ENCODE measurements around the gene SRSF5. TPM values are rescaled to one million over a fixed set of nuclear protein-coding genes. Genes with fewer than 3 reads are reported as not detected.
"Not testable (repeated sequence)": the region's sequence is repeated elsewhere in the genome, so short reads cannot be mapped to it uniquely, and the experiment has no call there.

Gene SRSF5
- total RNA-seq, 1 experiment from 2014 or later = 81.0 TPM

DNA sequence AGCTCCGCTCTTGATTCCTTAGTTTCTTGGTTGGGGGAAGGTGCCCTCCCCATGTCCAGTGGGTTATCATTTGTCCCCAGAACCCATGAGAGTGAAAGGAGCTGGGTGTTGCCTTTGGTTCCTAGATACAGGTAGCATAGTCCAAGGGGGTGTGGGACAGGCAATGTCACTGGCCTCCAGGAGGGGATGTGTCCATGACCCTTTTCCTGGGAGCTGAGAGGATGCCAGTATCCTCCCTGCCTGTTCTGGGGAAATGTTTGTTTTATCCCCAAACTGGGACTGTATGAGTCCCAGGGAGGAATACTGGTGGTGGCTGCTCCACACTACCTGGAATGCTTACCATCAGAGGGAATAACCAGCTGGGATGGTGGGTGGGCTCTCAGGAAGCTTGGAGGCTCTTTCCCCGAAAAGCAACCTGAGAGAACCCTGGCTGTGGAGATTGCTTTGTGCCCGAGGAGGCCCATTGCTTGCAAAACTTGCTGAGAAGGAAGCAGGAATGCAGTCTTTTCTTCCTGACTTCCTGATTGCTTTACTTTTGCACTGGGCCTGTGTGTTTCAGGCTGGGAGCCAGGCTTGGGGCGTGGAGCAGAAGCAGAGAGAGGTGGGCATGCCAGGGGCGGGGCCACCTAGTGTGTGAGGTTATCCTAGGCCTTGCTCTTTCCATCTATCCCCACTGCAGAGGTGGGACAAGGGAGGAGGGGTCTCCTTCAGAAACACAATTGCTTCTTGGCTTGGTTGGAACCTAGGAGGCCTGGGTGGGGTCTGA lies 30.8 kb downstream of the SRSF5 start:
- no peak for DNase-seq (ENCODE audit: low spot score)
- in situ Hi-C loops (cut with HindIII; ENCODE audit: low sequenced_read_pairs) = no loop called here

DNA sequence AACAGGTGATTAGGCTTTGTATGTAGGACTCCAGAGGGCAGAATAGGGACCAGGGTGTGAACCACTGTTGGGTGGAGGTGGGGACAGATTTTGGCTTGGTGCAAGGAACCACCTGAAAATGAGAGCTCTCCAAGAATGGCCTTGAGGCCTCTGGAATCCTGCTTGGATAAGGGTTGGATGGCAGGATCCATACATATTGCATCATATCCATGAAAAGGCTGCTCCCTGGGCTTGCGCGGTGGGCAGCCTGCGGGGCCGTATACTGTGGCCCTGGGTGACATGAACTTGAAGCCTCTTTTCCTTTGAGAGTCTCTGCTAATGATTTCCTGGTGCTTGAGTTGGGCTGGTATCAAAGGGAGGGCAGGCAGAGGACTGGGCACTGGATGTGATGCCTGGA lies 31.4 kb downstream of the SRSF5 start:
- in situ Hi-C loops (cut with HindIII; ENCODE audit: low sequenced_read_pairs) = no loop called here
- no peak for DNase-seq (ENCODE audit: low spot score)

DNA sequence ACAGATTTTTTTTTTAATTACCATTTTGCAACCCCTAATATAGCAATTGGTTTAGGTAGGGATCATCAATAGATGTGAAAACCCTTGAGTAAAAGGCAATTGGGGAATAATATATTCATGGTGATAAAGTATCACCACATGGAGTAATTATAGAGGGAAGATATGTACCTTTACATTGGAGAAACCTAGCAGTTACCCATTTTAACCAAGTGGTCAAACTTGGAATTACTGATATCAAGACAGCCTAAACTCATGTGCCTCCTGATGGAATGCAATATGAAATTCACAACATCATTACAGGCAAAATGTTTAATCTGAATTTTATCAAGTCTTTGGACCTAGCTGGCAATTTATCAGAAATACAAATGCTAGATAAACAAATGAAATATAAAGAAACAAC lies 36.8 kb downstream of the SRSF5 start:
- in situ Hi-C loops (cut with HindIII; ENCODE audit: low sequenced_read_pairs) = no loop called here
- DNase-seq (ENCODE audit: low spot score) = no peak

DNA sequence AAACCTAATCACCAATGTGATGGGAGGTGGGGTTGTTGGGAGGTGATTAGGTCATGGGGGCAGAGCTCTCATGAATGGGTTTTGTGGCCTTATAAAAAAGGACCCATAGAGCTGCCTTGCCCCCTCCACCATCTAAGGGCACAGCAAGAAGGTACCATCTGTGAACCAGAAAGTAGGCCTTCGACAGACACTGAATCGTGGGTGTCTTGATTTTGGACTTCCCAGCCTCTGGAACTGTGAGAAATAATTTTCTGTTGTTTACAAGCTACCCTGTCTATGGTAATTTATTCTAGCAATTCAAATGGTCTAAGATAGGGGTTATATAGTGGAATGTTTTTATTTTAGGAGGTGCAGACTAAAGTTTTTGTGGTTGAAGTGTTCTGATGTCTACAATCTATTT lies 38.0 kb downstream of the SRSF5 start:
- in situ Hi-C loops (cut with HindIII; ENCODE audit: low sequenced_read_pairs) = no loop called here
- no peak for DNase-seq (ENCODE audit: low spot score)

DNA sequence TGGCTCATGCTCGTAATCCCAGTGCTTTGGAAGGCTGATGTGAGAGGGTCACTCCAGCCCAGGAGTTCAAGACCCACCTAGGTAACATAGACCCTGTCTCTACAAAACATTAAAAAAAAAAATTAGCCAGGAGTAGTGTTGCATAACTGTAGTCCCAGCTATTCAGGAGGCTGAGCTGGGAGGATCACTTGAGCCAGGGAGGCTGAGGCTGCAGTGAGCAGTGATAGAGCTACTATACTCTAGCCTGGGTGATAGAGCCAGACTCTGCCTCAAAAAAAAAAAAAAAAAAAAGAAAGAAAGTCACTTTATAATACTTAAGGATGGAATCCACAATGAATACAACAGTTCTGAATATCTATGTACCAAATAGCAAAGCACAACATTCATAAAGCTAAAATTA lies 40.2 kb downstream of the SRSF5 start:
- DNase-seq (ENCODE audit: low spot score) = no peak
- in situ Hi-C loops (cut with HindIII; ENCODE audit: low sequenced_read_pairs) = no loop called here

DNA sequence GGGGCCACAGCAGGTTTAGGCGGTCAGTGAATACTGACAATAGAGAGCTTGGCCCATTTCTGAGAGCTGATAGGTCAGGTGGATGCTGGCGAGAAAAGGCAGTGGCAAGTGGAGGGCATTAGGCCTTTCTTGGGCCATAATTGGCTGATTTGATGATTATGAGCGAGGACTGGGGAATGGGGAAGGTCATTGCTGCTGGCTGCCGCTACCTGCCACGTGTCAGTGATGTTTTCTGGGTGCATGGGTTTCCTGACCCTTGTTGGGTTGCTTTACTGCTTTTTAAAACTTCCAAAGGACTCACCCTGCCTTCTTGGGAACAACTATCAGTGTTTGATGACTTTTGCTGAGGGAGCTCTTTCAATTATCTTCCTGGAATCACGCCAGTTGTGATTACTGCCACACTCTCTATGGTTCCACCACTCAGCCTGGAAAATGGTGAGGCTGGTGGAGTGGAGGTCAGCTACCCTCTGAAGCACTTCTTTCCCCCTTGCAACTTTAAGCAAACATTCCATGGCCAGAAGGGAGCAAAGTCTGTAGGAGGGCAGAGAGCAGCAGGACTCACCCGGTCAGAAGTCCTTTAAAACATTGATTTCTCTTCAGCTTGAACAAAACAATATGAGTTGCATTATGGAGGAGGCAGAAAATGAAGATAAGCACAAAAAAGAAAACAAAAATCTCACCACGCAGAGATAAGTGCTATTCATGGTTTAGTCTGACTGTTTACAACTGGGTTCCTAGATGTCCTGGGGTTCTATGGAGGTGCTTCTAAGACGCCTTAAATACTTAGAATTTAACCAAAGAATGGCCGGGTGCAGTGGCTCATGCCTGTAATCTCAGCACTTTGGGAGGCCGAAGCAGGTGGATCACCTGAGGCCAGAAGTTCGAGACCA lies 42.2 kb downstream of the SRSF5 start:
- no peak for DNase-seq (ENCODE audit: low spot score)
- in situ Hi-C loops (cut with HindIII; ENCODE audit: low sequenced_read_pairs) = no loop called here

DNA sequence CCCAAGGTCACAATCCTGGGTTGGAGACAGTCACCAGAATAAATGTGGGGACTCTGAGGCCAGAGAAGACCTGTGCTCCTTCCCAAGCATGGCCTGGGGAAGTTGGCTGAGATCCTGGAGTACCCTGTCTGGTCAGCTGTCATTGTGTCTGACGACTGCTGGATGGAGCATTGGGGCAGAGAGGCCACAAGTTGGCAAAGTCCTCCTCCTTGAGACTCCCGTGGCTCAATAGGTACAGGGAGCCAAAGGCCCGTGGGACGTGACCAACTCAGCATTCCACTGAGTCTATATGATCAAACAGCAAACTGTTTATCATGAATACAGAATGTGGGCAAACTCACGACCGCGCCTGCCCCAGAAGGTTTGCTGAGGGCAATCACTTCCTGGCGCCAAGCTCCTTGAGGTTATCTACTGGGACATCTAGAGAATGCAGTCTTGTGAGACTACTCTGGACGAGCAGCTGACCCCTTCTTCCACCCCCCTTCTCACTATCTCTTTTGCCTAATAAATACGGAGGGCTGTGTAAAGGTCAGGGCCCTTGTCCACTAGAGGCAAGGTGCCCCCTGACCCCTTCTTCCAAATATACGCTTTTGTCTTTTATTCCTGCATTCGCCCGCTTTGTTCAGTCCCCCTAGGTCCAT lies 44.4 kb downstream of the SRSF5 start:
- DNase-seq (ENCODE audit: low spot score) = no peak
- in situ Hi-C loops (cut with HindIII; ENCODE audit: low sequenced_read_pairs) = no loop called here

DNA sequence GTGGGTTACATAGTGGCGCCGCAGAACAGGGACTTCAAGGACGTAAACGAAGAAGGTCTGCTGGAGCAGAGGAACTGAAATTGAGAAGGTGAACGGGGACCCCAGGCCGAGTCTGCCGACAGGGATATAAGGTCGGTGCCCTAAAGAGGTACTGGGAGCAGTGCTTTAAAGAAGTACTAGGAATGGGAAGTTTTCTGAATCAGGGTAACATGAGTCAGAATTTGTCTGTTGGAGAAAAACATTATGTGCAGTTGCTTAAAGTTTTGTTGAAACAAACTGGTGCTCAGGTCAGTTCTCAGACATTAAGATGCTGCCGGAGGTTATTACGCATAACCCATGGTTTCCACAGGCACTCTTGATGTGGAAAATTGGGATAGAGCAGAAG lies 44.9 kb downstream of the SRSF5 start:
- in situ Hi-C loops (cut with HindIII; ENCODE audit: low sequenced_read_pairs) = no loop called here

DNA sequence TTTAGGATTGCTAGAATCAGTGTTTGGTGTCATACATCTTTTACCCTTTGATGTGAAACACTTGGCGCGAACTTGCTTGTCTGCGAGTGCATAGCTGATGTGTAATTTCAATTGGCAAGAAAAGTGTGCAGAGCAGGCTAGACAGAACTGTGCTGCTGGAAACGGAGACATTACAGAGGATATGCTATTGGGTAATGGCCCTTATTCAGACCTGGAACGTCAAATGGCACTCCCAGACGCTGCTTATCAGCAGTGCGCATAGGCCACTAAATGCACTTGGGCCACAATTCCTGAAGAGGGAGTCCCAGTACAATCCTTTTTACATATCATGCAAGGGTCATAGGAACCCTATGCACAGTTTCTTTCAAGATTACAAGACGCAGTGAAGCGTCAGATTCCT lies 45.8 kb downstream of the SRSF5 start:
- in situ Hi-C loops (cut with HindIII; ENCODE audit: low sequenced_read_pairs) = no loop called here
- no peak for DNase-seq (ENCODE audit: low spot score)

More for the DNA sequence above, 44.9 kb downstream of the SRSF5 start:
- DNase-seq (ENCODE audit: low spot score) = no peak

DNA sequence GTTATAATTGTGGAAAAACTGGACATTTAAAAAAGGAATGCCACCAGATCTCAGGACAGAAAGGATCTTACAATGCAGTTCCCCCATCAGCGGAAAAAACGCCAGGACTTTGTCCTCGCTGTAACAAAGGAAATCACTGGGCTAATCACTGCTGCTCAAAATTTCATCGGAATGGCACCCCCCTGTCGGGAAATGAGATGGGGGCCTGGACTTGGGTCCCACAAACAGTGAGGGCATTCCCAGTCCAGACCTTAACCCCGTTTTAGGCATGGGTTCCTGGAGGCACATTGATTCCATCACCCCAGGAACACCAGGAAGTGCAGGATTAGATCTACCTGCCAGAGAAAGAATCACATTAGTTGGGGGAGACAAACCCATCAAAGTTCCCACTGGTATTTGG lies 46.4 kb downstream of the SRSF5 start:
- DNase-seq (ENCODE audit: low spot score); in situ Hi-C loops (cut with HindIII; ENCODE audit: low sequenced_read_pairs): not testable (repeated sequence)

DNA sequence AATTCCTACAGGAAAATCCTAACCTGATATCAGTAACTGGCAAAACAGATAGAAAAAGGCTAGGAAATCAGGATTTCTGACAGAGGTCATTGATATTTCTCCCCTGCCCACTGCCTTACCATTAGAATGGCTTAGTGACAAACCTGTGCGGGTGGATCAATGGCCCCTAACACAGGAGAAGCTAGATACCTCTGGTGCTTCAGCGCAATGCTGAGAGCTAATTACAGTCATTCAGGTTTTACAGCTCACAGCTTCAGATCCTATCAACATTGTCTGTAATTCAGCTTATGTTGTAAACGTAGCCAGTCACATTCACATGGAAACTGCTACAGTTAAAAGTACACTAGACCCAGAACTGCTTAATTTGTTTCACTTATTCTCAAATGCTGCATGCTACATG lies 47.5 kb downstream of the SRSF5 start:
- in situ Hi-C loops (cut with HindIII; ENCODE audit: low sequenced_read_pairs) = no loop called here
- no peak for DNase-seq (ENCODE audit: low spot score)

DNA sequence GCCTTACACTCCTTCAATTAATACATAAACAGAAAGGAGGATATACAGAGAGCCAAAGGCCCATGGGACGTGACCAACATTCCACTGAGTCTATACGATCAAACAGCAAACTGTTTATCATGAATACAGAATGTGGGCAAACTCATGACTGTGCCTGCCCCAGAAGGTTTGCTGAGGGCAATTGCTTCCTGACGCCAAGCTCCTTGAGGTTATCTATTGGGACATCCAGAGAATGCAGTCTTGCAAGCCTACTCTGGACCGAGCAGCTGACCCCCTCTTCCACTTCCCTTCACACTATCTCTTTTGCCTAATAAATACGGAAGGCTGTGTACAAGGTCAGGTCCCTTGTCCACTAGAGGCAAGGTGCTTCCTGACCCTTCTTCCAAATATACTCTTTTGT lies 48.6 kb downstream of the SRSF5 start:
- in situ Hi-C loops (cut with HindIII; ENCODE audit: low sequenced_read_pairs) = no loop called here
- DNase-seq (ENCODE audit: low spot score) = no peak

DNA sequence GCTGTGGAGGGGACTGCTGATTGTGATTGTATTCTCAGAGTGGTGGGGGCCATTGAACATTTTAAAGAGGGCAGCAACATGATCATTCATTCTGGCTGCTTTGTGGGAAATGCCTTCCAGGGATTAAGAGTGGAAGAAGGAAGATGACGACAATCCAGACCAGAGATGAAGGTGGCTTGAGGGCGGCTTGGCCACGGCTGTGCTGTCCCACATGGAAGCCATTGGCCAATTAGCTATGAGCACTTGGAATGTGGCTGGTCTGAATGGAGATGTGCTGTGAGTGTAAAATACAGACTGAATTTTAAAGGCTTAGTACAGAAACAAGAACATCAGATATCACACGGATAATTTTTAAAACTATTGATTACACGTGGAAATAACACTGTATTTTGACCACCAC lies 49.3 kb downstream of the SRSF5 start:
- no peak for DNase-seq (ENCODE audit: low spot score)
- in situ Hi-C loops (cut with HindIII; ENCODE audit: low sequenced_read_pairs) = no loop called here

DNA sequence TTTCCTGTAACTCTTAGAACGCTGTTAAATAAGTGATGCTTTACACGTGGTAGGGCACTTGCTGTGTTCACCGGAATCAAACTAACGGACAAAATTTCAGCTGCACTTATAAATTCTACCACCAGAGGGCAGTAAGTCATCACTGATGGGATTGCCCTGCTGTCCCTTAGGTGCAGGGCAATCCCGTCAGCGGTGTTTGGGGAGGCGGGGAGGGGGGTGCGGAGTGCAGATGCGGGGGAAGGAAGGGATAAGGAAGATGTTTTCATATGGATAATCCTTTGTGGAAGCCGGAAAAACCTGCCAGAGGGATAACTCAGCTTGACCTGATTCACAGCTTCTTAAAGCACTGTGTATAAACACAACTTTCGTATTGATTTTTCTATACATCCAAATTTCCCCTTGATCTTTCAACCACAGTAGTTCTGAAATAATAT lies 51.8 kb downstream of the SRSF5 start:
- in situ Hi-C loops (cut with HindIII; ENCODE audit: low sequenced_read_pairs) = no loop called here
- peak; percentile 75 for DNase-seq (ENCODE audit: low spot score)

DNA sequence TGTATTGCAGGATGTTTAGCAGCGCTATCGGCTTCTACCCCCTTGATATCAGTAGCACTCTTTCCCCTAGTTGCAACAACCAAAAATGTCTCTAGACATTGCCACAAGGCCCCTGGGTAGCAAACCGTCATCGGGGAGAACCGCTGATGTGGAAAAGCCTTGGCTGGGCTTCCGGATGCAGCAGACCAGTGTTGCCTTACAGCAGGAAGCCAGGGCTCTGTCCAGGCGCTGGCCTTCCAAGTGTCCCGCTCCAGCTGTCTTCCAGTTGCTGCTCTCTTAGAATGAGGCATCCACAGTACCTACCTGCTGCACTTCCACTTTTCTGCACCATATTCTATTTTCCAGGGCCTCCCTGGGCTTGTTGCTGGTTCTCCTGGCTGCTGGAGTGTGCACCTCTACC lies 52.7 kb downstream of the SRSF5 start:
- DNase-seq (ENCODE audit: low spot score) = no peak
- in situ Hi-C loops (cut with HindIII; ENCODE audit: low sequenced_read_pairs) = no loop called here

DNA sequence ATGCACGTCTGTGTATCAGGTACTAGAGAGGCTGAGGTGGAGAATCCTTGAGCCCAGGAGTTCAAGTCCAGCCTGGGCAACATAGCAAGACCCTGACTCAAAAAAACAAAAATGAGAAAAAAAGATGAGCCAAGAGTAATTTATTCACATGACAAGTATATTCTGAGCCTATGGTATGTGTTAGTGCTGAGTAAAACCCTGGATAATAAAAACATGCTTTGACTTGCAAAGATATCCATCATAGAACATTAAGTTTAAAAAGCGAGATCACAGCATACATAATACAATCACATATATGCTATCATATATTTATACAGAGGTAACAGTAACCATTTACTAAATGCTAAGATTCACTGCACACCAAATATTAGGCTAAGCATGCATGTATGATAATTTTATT lies 54.0 kb downstream of the SRSF5 start:
- in situ Hi-C loops (cut with HindIII; ENCODE audit: low sequenced_read_pairs) = no loop called here
- DNase-seq (ENCODE audit: low spot score) = no peak

Measured in G401 (cell line).